ENCODE results near the gene SULT1A1. TPM values are rescaled to one million over a fixed set of nuclear protein-coding genes. Genes with fewer than 3 reads are reported as not detected.
"Not testable (repeated sequence)": the region's sequence is repeated elsewhere in the genome, so short reads cannot be mapped to it uniquely, and the experiment has no call there.

The SULT1A1 gene
- total and polyA plus RNA-seq, 2 of the 4 experiments (the other 2 are of a cell fraction): 1.2 to 1.6 TPM

- H2BK15ac ChIP-seq (ENCODE audit: low read depth, low read length); H3K9me1 ChIP-seq (ENCODE audit: insufficient read depth, low read length); H2AFZ ChIP-seq (replicated peaks; ENCODE audit: low read length, poor library complexity); H4K91ac ChIP-seq (ENCODE audit: insufficient read depth, low read depth, low read length); H4K20me1 ChIP-seq (ENCODE audit: insufficient read depth, low read length); H3K79me1 ChIP-seq (ENCODE audit: low read depth in 1 of 2, low read length in 2 of 2); H3K14ac ChIP-seq (replicated peaks; ENCODE audit: low read depth, low read length); H2BK5ac ChIP-seq (ENCODE audit: low read depth, low read length, poor library complexity, severe bottlenecking); H2AK9ac ChIP-seq (replicated peaks; ENCODE audit: low read depth, low read length, poor library complexity); H2BK120ac ChIP-seq (ENCODE audit: low read depth, low read length); H3K18ac ChIP-seq (ENCODE audit: low read depth, low read length); H3K27ac ChIP-seq (ENCODE audit: insufficient read depth, low read length); BruUV-seq (replicated peaks); H3K23ac ChIP-seq (ENCODE audit: low read depth, low read length); in situ Hi-C loops (cut with MboI; ENCODE audit: low sequenced_read_pairs); H2AK5ac ChIP-seq (ENCODE audit: low read depth, low read length); intact Hi-C loops (cut with micrococcal nuclease); H3K4me2 ChIP-seq (ENCODE audit: low read depth, low read length); H4K8ac ChIP-seq (ENCODE audit: low read depth in 2 of 2, low read length in 2 of 2); ATAC-seq (ENCODE audit: low read depth); POLR2A ChIA-PET (ENCODE audit: unreplicated experiment); H3K9me3 ChIP-seq (ENCODE audit: control insufficient read depth, insufficient read depth, low read length); DNase-seq; H3K36me3 ChIP-seq (ENCODE audit: control insufficient read depth, insufficient read depth, low read length); CTCF ChIA-PET; H3K4me3 ChIP-seq (ENCODE audit: insufficient read depth, low read depth, low read length); dilution Hi-C loops (cut with HindIII; ENCODE audit: low sequenced_read_pairs, unreplicated experiment); H4K5ac ChIP-seq (ENCODE audit: low read depth, low read length); H2BK20ac ChIP-seq (ENCODE audit: low read depth, low read length); H3K4ac ChIP-seq (ENCODE audit: low read depth, low read length); H3K27me3 ChIP-seq (ENCODE audit: control insufficient read depth, insufficient read depth, low read length); H3K4me1 ChIP-seq (ENCODE audit: control insufficient read depth, insufficient read depth, low read length); H3K56ac ChIP-seq (ENCODE audit: extremely low read depth, insufficient read depth, low read length); H3K9ac ChIP-seq (ENCODE audit: low read depth, low read length): not testable (repeated sequence)
- WGBS, 2 experiments (ENCODE audit: extremely low coverage in 2 of 2, insufficient read length in 1 of 2): no CpG with 5 or more reads among the region's 2 CpGs
These were observed 30.1 kb upstream of the SULT1A1 start for GRCh38 chr16:28639959-28640358.

GRCh38 chr16:28638359-28638758, 28.5 kb upstream of the SULT1A1 start:
- H4K91ac ChIP-seq (ENCODE audit: insufficient read depth, low read depth, low read length); H3K23ac ChIP-seq (ENCODE audit: low read depth, low read length); H3K27me3 ChIP-seq (ENCODE audit: control insufficient read depth, insufficient read depth, low read length); H4K20me1 ChIP-seq (ENCODE audit: insufficient read depth, low read length); POLR2A ChIA-PET (ENCODE audit: unreplicated experiment); H3K14ac ChIP-seq (replicated peaks; ENCODE audit: low read depth, low read length); DNase-seq; H3K9me1 ChIP-seq (ENCODE audit: insufficient read depth, low read length); H3K4ac ChIP-seq (ENCODE audit: low read depth, low read length); H3K36me3 ChIP-seq (ENCODE audit: control insufficient read depth, insufficient read depth, low read length); H3K9ac ChIP-seq (ENCODE audit: low read depth, low read length); H4K8ac ChIP-seq (ENCODE audit: low read depth in 2 of 2, low read length in 2 of 2); in situ Hi-C loops (cut with MboI; ENCODE audit: low sequenced_read_pairs); H3K9me3 ChIP-seq (ENCODE audit: control insufficient read depth, insufficient read depth, low read length); H3K27ac ChIP-seq (ENCODE audit: insufficient read depth, low read length); dilution Hi-C loops (cut with HindIII; ENCODE audit: low sequenced_read_pairs, unreplicated experiment); ATAC-seq (ENCODE audit: low read depth); BruUV-seq (replicated peaks); intact Hi-C loops (cut with micrococcal nuclease); H2AK9ac ChIP-seq (replicated peaks; ENCODE audit: low read depth, low read length, poor library complexity); H3K79me1 ChIP-seq (ENCODE audit: low read depth in 1 of 2, low read length in 2 of 2); CTCF ChIA-PET; H3K56ac ChIP-seq (ENCODE audit: extremely low read depth, insufficient read depth, low read length); H2BK5ac ChIP-seq (ENCODE audit: low read depth, low read length, poor library complexity, severe bottlenecking); H2AFZ ChIP-seq (replicated peaks; ENCODE audit: low read length, poor library complexity); H2BK20ac ChIP-seq (ENCODE audit: low read depth, low read length); H3K4me3 ChIP-seq (ENCODE audit: insufficient read depth, low read depth, low read length); H3K4me1 ChIP-seq (ENCODE audit: control insufficient read depth, insufficient read depth, low read length); H2BK120ac ChIP-seq (ENCODE audit: low read depth, low read length); H4K5ac ChIP-seq (ENCODE audit: low read depth, low read length); H3K18ac ChIP-seq (ENCODE audit: low read depth, low read length); H3K4me2 ChIP-seq (ENCODE audit: low read depth, low read length); H2AK5ac ChIP-seq (ENCODE audit: low read depth, low read length); H2BK15ac ChIP-seq (ENCODE audit: low read depth, low read length): not testable (repeated sequence)
- no CpG with 5 or more reads among the region's 5 CpGs for WGBS, 2 experiments (ENCODE audit: extremely low coverage in 2 of 2, insufficient read length in 1 of 2)

Data from IMR-90 (cell line).